ENCODE measurements around the gene NANOG.
"Not testable (repeated sequence)": the region's sequence is repeated elsewhere in the genome, so short reads cannot be mapped to it uniquely, and the experiment has no call there.

The NANOG gene

DNA sequence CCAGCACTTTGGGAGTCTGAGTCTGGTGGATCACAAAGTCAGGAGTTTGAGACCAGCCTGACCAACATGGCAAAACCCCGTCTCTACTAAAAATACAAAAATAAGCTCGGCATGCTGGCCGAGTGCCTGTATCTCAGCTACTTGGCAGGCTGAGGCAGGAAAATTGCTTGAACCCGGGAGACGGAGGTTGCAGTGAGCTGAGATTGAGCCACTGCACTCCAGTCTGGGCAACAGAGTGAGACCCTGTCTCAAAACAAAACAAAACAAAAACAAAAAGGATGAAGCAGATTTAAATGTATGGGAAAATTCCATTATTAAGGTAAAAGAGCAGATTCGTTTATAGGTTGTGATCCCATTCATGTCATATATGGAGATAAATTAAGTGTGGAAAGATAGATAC lies 17.1 kb downstream of the NANOG start:
- DNase-seq (ENCODE audit: low read depth), result not testable (repeated sequence)

DNA sequence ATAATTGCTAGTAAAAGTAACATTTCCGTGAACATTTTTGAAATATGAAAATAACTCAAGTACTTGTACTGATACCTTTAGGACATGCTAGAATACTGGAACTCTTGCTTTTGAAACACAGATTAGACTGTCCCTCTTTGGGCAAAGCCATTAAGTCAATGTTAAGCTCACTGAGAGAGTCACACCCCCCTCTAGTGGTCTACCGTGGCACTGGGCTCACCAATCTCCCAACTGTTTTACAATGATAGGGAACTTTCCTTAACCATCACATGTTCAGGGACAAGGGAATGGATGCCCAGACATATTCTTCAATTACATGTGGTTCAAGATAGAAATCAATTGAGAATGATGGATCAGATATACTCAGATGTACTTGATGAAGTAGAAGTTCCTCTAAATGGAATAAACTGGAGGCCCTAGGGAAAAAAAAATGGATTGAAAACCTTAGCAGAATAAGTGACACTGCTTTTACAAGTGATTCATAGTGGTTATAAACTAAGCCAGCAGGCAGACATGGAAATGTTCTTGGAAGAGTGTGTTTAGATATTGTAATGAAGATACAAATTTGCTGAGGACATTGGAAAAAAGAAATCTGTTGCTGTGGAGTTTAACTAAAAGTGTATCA lies 17.8 kb downstream of the NANOG start:
- peak; percentile 45 for DNase-seq (ENCODE audit: low read depth)

DNA sequence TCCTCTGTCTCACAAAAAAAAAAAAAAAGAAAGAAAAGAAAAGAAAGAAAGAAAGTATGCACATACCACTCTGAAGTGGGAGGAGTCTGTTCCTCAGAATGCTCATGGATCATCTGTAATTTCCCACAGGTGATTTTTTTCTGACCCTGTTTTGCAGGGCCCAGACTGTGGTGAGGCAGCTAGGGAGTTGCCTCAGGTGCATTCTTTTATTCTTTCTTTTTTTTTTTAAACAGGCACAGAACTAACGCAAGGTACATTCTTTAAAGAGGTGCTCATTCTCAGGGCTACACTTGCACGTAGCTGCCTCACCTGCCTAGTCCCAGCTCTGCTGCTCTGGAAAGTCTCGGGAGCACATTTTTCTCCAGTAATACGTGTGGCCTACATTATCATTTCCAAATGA lies 36.6 kb downstream of the NANOG start:
- DNase-seq (ENCODE audit: low read depth), result not testable (repeated sequence)

DNA sequence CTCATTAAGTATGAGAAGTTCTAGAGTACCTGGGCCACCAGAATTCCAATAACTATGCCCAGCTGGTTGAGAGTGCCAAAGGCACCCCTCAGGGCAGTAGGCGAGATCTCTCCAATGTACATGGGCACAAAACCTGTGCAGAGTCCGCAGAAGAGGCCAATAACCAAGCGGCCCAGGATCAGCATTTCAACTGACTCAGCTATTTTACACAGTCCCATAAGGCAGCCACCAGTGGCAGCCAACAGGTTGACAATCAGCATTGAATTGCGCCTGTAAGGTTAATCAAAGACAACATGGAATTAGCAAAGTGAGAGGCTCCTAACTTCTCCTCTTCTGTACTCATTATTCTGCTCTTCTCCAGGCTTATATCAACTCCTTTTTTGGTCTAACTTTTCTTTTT lies 40.5 kb downstream of the NANOG start:
- not testable (repeated sequence) for DNase-seq (ENCODE audit: low read depth)

DNA sequence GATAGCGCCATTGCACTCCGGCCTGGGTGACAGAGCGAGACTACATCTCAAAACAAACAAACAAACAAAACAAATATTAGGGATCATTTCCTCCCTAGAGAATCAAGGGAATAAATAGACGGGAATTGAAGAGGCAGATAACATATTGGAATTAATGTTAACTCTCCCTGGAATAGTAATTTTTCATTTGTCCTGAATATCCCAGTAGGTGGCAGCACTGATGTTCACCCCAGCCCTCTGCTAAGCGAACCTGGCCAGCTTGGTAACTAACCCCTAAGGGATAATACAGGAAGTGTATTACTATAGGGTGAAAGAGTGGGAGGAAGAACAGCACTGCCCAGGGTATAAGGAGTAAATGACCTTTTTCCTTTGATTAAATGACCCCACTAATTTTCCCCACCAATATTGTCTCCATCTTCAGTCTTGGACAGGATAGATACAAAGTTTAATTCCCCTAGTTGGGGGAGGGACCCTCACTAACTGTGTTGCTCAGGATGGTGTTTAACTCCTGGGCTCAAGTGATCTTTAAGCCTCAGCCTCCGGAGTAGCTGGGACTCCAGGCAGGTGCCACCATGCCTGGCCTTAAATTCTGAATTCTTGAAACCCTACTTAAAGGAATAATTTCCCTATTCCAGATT lies 43.0 kb downstream of the NANOG start:
- peak; percentile 44 for DNase-seq (ENCODE audit: low read depth)

DNA sequence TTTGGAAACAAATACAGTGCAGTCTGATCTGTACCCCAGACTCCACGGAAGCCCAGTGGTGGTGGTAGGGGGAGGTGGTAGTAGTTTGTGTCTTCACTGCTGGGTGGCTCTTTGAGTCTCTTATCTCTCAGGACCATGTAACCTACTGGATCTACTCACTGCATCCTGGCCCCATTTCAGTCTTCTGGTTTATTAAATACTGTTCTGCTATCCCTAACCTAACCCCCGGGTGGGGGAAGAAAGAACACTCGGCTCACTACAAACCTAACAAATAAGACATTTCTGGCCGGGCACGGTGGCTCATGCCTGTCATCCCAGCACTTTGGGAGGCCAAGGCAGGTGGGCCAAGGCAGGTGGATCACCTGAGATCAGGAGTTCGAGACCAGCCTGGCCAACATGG lies 44.0 kb downstream of the NANOG start:
- not testable (repeated sequence) for DNase-seq (ENCODE audit: low read depth)

DNA sequence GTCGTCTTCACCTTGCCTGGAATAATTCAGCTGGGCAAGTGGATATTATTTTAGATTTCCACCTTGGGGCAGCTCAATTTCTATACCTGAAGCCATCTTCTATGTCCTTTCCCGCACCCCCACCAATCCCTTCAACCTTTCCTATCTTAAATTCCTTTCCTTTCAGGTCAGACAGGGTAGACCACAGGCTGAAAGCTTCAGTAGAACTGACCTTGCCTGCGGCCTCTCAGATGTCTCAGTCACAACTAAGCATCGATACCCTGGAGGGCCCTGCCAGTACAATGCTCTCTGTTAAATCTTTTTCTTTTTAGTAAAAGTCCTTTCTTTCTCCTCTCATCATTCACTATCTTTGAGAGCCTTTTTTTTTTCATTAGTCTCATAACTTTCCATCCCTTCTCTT lies 44.6 kb downstream of the NANOG start:
- no peak for DNase-seq (ENCODE audit: low read depth)

DNA sequence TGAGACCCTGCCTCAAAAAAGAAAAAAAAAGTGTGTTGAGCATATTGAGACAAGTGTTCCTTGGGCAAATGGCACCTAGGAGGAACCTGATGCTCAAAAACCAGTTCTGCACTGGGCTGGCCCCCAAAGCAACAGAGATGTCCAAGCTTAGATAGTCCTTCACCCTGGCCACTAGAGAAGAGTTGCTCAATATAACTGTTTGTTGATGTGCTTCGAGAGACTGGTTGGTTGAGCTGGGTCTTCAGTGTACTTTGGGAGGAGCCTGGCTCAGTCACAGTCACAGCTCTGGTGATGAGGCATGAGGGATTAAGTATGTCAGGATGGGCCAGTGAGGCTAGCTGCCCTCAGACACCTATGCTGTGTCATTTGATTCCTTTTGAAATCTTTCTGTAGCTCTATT lies 45.5 kb downstream of the NANOG start:
- no peak for DNase-seq (ENCODE audit: low read depth)

DNA sequence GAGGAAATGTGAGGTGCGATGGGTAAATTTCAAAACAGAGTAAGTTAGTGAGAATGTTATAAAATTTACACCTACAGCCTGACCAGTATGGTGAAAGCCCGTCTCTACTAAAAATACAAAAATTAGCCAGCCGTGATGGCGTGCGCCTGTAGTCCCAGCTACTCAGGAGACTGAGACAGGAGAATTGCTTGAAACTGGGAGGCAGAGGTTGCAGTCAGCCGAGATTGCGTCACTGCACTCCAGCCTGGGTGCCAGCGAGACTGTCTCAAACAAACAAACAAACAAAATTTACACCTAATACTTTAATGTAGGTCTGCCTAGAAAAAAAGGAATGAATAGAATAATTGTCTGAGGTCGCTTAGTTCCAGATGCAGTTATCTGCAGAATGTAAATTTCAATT lies 45.9 kb downstream of the NANOG start:
- no peak for DNase-seq (ENCODE audit: low read depth)

DNA sequence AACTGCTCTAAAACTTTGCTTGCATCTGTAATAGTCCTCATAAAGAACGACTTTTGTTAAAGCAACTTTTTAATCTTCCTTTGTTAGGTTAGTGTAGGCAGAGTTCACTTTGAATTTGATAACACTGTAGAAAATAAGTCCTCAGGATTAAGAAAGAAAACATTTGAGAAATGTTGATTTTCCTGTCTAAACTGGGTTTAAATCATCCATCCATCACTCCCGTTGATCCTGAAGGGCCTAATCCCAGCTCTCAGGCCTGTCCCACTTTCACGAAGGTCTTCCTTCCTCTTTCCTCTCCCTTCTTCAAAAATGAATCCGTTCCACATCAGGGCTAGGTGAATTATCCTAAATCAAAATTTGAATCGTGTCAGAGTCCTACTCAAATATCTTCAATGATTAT lies 46.6 kb downstream of the NANOG start:
- no peak for DNase-seq (ENCODE audit: low read depth)

DNA sequence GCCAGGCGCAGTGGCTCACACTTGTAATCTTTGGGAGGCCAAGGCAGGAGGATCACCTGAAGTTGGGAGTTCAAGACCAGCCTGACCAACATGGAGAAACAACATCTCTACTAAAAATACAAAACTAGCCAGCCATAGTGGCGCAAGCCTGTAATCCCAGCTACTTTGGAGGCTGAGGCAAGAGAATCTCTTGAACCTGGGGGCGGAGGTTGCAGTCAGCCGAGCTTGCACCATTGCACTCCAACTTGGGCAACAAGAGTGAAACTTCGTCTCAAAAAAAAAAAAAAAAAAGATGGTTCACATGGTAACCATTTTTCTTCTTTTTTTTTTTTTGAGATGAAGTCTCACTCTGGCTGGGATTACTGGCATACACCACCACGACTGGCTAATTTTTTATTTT lies 48.2 kb downstream of the NANOG start:
- no peak for DNase-seq (ENCODE audit: low read depth)

DNA sequence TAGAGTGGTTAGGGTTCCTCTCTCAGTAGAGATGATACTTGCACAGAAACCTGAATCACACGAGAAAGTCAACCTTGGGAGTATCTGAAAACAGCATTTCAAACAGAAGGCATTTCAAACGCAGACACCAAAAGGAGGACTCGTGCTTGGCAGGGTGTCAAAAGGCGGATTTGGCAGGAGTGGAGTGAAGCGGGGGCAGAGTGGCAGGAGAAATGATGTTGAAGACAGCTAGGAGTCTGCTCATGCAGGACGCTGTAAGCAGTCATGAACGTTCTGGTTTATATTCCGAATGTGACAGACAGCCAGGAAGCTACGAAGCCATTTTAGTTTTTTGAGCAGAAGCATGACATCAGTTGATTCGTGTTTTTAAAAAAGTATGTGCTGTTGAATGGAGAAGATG lies 50.0 kb downstream of the NANOG start:
- not testable (repeated sequence) for DNase-seq (ENCODE audit: low read depth)

DNA sequence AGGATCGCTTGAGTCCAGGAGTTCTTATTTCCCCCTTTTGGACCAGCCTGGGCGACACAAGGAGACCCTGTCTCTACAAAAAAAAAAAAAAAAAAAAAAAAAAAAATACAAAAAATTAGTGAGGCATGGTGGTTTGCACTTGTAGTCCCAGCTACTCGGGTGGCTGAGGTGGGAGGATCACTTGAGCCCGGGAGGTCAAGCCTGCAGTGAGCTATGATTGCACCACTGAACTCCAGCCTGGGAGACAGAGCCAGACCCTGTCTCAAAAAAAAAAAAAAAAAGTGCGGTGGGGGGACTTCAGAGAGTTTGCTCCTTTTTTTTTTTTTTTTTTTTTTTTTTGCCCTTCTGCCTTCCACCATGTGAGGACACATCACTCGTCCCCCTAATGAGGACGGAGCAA lies 50.6 kb downstream of the NANOG start:
- not testable (repeated sequence) for DNase-seq (ENCODE audit: low read depth)

DNA sequence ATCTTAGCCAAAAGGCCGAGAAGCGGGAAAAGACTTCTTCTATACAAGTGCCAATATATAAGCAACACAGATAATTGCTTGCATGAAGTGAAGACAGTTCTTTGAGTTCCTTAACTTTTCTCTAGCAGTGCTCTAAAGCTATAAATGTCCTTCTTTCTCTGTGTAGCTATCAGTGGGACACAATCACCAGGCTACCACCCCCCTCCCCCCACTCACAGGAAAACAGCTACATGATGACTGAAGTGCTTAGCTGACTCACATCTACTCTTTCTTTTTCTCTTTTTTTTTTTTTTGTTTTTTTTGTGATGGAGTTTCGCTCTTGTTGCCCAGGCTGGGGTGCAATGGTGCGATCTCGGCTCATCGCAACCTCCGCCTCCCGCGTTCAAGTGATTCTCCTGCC lies 53.2 kb downstream of the NANOG start:
- DNase-seq (ENCODE audit: low read depth), result not testable (repeated sequence)

DNA sequence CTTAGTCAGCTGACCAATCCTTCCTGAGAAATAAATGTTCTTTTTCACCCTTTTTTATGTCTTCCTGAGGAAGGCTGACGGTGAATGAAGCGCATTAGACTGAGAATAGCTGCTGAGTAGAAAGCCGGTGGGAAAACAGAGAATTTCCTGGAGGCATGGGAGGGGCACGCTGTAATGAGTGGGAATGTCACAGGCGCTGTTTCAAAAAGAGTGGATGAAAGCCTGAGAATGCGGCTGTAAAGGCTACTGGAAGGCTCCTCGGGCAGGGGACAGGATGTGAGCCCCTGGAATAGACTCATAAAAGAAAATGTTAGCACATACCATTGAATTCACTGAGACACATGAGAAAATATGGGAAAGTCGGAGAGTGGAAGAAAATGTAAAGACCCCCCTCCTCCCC lies 53.9 kb downstream of the NANOG start:
- DNase-seq (ENCODE audit: low read depth), result not testable (repeated sequence)

DNA sequence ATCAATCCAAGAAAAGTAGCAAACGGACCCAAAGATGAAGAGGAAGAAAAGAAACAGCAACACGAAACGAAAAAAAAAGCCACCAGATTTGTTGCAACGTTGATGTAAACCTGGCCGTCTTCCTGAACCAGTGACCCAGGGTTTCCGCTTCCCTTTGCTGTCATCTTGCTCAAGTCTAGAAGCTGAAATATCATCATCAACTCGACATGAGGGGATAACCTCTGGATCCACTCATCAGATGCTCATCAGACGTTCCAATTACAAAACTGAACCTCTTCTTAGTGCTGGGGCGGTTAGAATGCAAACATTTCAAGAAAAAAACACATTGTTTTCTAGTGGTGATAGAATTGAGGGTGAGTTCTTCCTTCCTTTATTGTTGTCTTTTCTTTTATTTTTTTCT lies 54.4 kb downstream of the NANOG start:
- not testable (repeated sequence) for DNase-seq (ENCODE audit: low read depth)

DNA sequence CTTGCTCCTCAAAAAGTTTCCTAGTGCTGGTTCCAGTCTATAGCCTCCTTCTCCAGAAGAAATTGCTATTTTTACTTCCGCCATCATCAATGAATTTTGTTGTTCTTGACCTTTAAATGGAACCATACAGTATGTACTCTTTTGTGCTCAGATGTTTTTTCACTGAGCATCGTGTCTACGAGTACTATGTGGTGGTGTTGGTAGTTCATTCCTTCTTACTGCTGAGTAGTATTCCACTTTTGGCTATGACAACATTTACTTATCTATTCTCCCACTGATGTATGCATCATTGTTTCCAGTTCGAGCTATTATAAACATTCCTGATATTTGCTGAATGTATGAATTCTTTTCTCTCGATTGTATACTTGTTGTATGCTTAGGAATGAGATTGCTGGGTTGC lies 54.9 kb downstream of the NANOG start:
- no peak for DNase-seq (ENCODE audit: low read depth)

DNA sequence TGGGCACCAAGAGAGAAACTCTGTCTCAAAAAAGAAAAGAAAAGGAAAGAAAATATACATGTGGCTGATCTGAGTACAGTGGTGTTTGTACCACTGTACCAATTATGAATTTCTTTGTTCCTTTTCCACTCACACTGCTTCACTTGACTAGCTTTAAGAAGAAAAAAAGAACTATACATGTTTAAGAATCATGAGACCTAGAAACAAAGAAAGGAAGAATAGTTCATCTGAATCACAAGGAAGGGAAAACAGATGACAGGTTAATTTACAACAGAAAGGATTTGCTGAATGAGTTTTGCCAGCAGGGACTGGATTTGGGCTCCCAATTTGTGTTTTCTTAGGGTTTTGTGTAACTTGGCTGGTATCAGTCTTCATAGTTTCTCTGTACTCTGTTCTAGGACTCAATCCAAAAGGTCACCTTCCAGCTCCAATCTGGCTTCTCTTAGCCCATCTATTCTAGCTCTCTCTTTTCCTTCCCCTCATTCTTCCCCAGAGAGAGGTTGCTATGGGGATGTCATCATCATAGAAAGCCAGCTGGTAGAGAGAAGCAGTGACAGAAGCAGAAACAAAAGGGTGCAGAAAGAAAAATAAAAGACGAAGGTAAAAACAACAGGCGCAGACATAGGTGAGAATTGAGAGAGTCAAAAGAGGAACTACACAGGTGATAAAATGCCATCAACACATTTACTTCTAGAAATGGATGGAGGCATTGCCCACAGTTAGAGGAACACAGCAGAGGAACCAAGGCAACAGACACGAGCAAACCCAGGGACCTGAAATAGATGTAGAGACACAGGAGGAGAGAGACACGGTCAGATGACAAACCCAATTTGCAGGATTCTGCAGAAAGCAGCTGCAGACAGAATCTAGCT lies 58.3 kb downstream of the NANOG start:
- DNase-seq (ENCODE audit: low read depth), result not testable (repeated sequence)

DNA sequence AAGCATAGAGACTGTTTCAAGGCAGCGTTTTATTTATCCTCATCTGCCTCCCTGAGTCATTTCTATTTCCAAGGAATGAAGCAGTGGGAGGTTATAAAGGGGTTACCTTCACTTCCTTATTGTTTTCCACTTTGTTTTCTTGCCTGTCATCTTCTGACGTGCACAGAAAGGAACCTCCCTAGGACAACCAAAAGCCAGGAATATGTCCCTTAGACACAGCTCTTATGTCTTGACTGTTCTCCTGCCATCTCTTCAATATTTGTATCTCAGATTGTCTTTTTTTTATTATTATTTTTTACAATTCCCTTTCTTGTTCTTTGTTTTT lies 58.9 kb downstream of the NANOG start:
- not testable (repeated sequence) for DNase-seq (ENCODE audit: low read depth)
